HG03045 (cell line): ENCODE data around the gene QRSL1.
A peak's percentile ranks its signal among the peaks of the same experiment; 100 is the strongest.
"Not testable (repeated sequence)": the region's sequence is repeated elsewhere in the genome, so short reads cannot be mapped to it uniquely, and the experiment has no call there.

Source experiments
- ATAC-seq: cut with Tn5 transposase; IDR thresholded peaks from one replicate; pipeline ENCODE4 v1.9.1; 2021; ENCODE audit warnings: mild to moderate bottlenecking, moderate library complexity; ENCODE audit not compliant: unreplicated experiment

Gene QRSL1

GRCh38 chr6:106622412-106622811, 7.0 kb upstream of the QRSL1 start:
- ATAC-seq = no peak

GRCh38 chr6:106623039-106623438, 6.3 kb upstream of the QRSL1 start:
- no peak for ATAC-seq

GRCh38 chr6:106626485-106626884, 2.9 kb upstream of the QRSL1 start:
- ATAC-seq = no peak

- not testable (repeated sequence) for ATAC-seq
These were observed 1.6 kb upstream of the QRSL1 start for GRCh38 chr6:106627760-106628159.

- ATAC-seq = peak; percentile 8
These were observed 698 bp upstream of the QRSL1 start for GRCh38 chr6:106628658-106629102.

- ATAC-seq = no peak
These were observed 433 bp downstream of the QRSL1 start for GRCh38 chr6:106629859-106630163.

GRCh38 chr6:106630366-106630765, 988 bp downstream of the QRSL1 start:
- ATAC-seq = no peak

- no peak for ATAC-seq
These were observed 2.0 kb downstream of the QRSL1 start for GRCh38 chr6:106631346-106631745.

- ATAC-seq = no peak
These were observed 5.2 kb downstream of the QRSL1 start for GRCh38 chr6:106634565-106634964.

- ATAC-seq = peak; percentile 37
These were observed 7.8 kb downstream of the QRSL1 start for GRCh38 chr6:106637051-106637716.

GRCh38 chr6:106637717-106638341, 8.5 kb downstream of the QRSL1 start:
- peak; percentile 73 for ATAC-seq

GRCh38 chr6:106639812-106640211, 10.4 kb downstream of the QRSL1 start:
- no peak for ATAC-seq

GRCh38 chr6:106642476-106642875, 13.1 kb downstream of the QRSL1 start:
- no peak for ATAC-seq

- no peak for ATAC-seq
These were observed 13.7 kb downstream of the QRSL1 start for GRCh38 chr6:106643061-106643460.

- ATAC-seq = peak; percentile 74
These were observed 19.4 kb downstream of the QRSL1 start for GRCh38 chr6:106648651-106649308.

GRCh38 chr6:106658469-106658868, 29.1 kb downstream of the QRSL1 start:
- ATAC-seq = no peak

- no peak for ATAC-seq
These were observed 30.5 kb downstream of the QRSL1 start for GRCh38 chr6:106659859-106660258.

- ATAC-seq = no peak
These were observed 33.1 kb downstream of the QRSL1 start for GRCh38 chr6:106662458-106662857.

- ATAC-seq = peak; percentile 98
These were observed 37.1 kb downstream of the QRSL1 start for GRCh38 chr6:106666282-106667021.

GRCh38 chr6:106667022-106667402, 37.6 kb downstream of the QRSL1 start:
- no peak for ATAC-seq

- ATAC-seq = no peak
These were observed 40.9 kb downstream of the QRSL1 start for GRCh38 chr6:106670236-106670635.

GRCh38 chr6:106671651-106672050, 42.3 kb downstream of the QRSL1 start:
- no peak for ATAC-seq
